ENCODE data around the gene STAM. TPM values are rescaled to one million over a fixed set of nuclear protein-coding genes. Genes with fewer than 3 reads are reported as not detected.

STAM gene
- total and polyA plus RNA-seq, 8 donors = 6.8 to 49.2 (median 10.0) TPM

DNA sequence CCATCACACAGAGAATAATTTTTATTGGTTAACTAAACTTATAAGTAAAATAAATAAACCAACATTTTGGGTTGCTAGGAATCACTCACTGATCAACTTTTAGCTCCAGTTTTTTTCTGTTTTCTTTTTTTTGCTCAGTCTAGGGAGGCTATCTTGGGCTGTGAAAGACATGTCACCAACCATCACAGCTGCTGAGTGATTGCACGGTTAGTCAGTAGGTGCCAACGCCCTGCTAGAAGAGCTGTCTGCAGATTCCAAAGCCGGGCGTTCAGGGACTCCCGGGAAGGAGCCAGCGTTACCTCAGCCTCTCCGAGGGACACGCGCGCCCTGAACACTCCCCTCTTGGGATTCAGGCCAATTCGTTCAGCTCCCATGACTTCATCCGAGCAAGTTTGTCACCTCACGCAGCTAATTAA is 604 bp upstream of the STAM start:
- H3K9me3 ChIP-seq = peaks cover 0 to 4% (median 0%) of the 10 kb centered on the region in 4 donors
- WGBS, 5 donors = 0% methylated on average over 13 of the region's 13 CpGs
- H3K4me1 ChIP-seq = peaks cover 32 to 52% (median 43%) of the 10 kb centered on the region in 4 donors
- H3K27ac ChIP-seq = peak overlapping the region; percentile 92 to 98 (median 94)
- peak in 1 of 2 donors; percentile 72 for DNase-seq
- H3K4me3 ChIP-seq = peak overlapping the region; percentile 66 to 91 (median 85)
- intact Hi-C loops (cut with DNase I; ENCODE audit: low total_unique reads) = no loop called here
- H3K36me3 ChIP-seq = no peaks in the 10 kb centered on the region
- no peaks in the 10 kb centered on the region for H3K27me3 ChIP-seq
- no peak for TF ChIP-seq POLR2A (IDR thresholded peaks at IDR 0.05)
- no peak for TF ChIP-seq POLR2AphosphoS5 (IDR thresholded peaks at IDR 0.05)
- TF ChIP-seq, protein P1, sequence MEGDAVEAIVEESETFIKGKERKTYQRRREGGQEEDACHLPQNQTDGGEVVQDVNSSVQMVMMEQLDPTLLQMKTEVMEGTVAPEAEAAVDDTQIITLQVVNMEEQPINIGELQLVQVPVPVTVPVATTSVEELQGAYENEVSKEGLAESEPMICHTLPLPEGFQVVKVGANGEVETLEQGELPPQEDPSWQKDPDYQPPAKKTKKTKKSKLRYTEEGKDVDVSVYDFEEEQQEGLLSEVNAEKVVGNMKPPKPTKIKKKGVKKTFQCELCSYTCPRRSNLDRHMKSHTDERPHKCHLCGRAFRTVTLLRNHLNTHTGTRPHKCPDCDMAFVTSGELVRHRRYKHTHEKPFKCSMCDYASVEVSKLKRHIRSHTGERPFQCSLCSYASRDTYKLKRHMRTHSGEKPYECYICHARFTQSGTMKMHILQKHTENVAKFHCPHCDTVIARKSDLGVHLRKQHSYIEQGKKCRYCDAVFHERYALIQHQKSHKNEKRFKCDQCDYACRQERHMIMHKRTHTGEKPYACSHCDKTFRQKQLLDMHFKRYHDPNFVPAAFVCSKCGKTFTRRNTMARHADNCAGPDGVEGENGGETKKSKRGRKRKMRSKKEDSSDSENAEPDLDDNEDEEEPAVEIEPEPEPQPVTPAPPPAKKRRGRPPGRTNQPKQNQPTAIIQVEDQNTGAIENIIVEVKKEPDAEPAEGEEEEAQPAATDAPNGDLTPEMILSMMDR (IDR thresholded peaks at IDR 0.05) = no peak
- no peak for TF ChIP-seq EP300 (IDR thresholded peaks at IDR 0.05)

DNA sequence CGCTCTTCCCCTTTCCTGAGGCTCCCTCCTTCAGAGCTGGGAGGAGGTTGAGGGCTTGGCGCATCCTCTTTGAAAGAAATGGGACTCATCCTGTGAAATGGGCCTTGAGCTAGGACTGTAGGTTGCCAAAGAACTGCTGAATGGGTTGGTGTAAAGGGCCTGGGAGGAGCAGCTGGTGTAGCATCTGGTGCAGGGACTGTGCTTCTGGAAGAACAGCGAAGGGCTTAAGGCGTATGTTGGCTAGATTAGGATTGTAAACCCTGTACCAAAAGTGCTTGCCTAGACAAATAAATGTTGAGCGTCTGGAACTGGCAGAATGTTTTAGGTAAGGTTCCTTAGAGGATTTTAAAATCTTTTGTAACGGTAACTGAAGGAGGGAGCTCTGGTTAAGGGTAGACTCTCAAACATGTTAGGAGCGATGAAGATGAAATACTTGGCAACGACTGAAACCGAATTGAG is 563 bp downstream of the STAM start:
- no peaks in the 10 kb centered on the region for H3K27me3 ChIP-seq
- DNase-seq = peak in 1 of 2 donors; percentile 72
- H3K4me3 ChIP-seq = peak overlapping the region; percentile 66 to 91 (median 85)
- no peaks in the 10 kb centered on the region for H3K36me3 ChIP-seq
- H3K27ac ChIP-seq = peak overlapping the region; percentile 92 to 98 (median 94)
- no peak for TF ChIP-seq POLR2A (IDR thresholded peaks at IDR 0.05)
- no peak for TF ChIP-seq POLR2AphosphoS5 (IDR thresholded peaks at IDR 0.05)
- TF ChIP-seq, protein P1 (IDR thresholded peaks at IDR 0.05) = no peak
- no peak for TF ChIP-seq EP300 (IDR thresholded peaks at IDR 0.05)
- peaks cover 0 to 4% (median 0%) of the 10 kb centered on the region in 4 donors for H3K9me3 ChIP-seq
- WGBS, 5 donors = 1 to 2% (median 1%) methylated on average over 9 of the region's 9 CpGs
- intact Hi-C loops (cut with DNase I; ENCODE audit: low total_unique reads) = no loop called here
- peaks cover 32 to 58% (median 47%) of the 10 kb centered on the region in 4 donors for H3K4me1 ChIP-seq

- peaks cover 32 to 64% (median 48%) of the 10 kb centered on the region in 4 donors for H3K4me1 ChIP-seq
- TF ChIP-seq POLR2A (IDR thresholded peaks at IDR 0.05) (no peak), POLR2AphosphoS5 (IDR thresholded peaks at IDR 0.05) (peak in 1 of 3 donors; percentile 79), EP300 (IDR thresholded peaks at IDR 0.05) (no peak)
- 21 to 39% (median 32%) methylated on average over 6 of the region's 6 CpGs for WGBS, 5 donors
- H3K27ac ChIP-seq = peak overlapping the region in 4 of 5 donors; percentile 93 to 98 (median 96)
- no peaks in the 10 kb centered on the region for H3K36me3 ChIP-seq
- H3K4me3 ChIP-seq = peak overlapping the region; percentile 5 to 91 (median 78)
- no peaks in the 10 kb centered on the region for H3K9me3 ChIP-seq
- no peaks in the 10 kb centered on the region for H3K27me3 ChIP-seq
- DNase-seq = peak in 1 of 2 donors; percentile 61
- intact Hi-C loops (cut with DNase I; ENCODE audit: low total_unique reads) = no loop called here
These were observed 1.8 kb downstream of the STAM start for GRCh38 chr10:17645621-17646345.

DNA sequence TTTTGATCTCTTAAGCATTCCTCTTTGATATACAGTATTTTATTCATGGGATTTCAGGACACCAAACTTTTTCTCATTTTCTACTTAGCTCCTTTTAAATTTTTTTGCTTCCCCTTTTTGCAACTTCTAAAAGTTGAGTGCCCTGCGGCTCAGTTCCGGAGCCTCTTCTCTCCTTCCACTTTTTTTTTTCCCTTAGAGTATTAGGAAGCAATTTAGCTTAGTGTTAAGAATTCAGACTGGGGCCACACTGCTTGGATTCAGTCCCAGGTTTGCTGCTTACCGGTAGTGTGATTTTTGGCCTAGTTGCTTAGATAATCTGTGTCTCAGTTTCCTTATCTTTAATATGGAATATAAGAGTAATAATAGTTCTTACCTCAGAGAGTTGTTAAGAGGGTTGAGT is 3.4 kb downstream of the STAM start:
- Histone ChIP-seq H3K4me1 (peaks cover 32 to 75% (median 54%) of the 10 kb centered on the region in 4 donors), H3K4me3 (no peak overlapping the region), H3K27ac (peak overlapping the region in 4 of 5 donors; percentile 44 to 98 (median 69)), H3K36me3 (no peaks in the 10 kb centered on the region), H3K27me3 (no peaks in the 10 kb centered on the region), H3K9me3 (no peaks in the 10 kb centered on the region)
- intact Hi-C loops (cut with DNase I; ENCODE audit: low total_unique reads) = no loop called here
- TF ChIP-seq EP300 (IDR thresholded peaks at IDR 0.05) (no peak), POLR2AphosphoS5 (IDR thresholded peaks at IDR 0.05) (no peak), POLR2A (IDR thresholded peaks at IDR 0.05) (no peak)
- TF ChIP-seq, protein P1 (IDR thresholded peaks at IDR 0.05) = no peak
- peak in 1 of 2 donors; percentile 48 for DNase-seq
- 21 to 41% (median 31%) methylated on average over 3 of the region's 3 CpGs for WGBS, 5 donors
